Measurements from ENCODE around the gene LMTK3. TPM values are rescaled to one million over a fixed set of nuclear protein-coding genes. Genes with fewer than 3 reads are reported as not detected.

Gene LMTK3
- total and polyA plus RNA-seq, 2 experiments from 2014 or later, result 1.6 to 11.8 TPM

DNA sequence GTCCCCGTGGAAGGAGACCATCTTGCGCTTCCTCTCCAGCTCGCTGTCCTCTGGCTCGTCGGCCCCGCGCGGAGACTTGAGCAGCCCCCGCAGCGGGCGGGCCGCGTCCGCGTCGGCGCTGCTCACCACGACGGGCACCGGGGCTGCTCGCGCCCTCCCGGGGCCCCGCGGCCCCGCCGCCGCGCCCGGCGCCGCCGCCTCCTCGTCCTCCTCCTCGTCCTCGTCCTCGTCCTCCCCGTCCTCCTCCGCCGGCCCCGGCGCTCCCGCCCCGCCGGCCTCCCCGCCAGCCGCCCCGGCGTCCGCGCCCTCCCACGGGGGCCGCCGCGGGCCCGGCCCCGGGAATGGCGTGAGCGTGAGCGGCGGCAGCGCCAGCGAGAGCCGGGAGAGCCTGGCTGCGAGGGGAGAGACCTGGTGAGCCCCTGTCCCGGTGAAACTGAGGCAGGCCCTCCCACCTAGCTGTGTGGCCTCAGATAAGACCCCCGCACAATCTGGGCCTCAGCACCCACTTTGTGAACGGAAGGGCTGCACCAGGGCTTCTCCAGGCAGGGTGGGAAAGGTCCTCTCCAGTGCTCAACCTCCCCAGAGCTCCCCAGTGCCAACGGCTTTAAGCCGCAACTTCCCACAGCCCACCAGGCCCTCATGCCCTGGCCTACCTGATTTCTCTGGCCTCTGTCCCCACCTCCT, 17.8 kb downstream of the LMTK3 start:
- Histone ChIP-seq H3K79me2 (replicated peaks; ENCODE audit: insufficient read depth) (no peaks in the 10 kb centered on the region), H3F3A (replicated peaks; ENCODE audit: low read depth) (peaks cover 31% of the 10 kb centered on the region), H3K27ac (ENCODE audit: low read depth) (no peak overlapping the region), H3K36me3 (ENCODE audit: insufficient read depth) (no peaks in the 10 kb centered on the region), H3K4me2 (peak overlapping the region; percentile 82), H2AFZ (no peak overlapping the region), H3K27me3 (ENCODE audit: insufficient read depth) (0 out of 2 replicates have a peak, but pooled peaks cover 2% of the 10 kb centered on the region), H3K9me2 (ENCODE audit: insufficient read depth) (no peaks in the 10 kb centered on the region), H4K20me1 (replicated peaks; ENCODE audit: insufficient read depth) (peaks cover 5% of the 10 kb centered on the region; the same call in 1 of the 2 replicates), H3K4me1 (ENCODE audit: insufficient read depth) (peaks cover 23% of the 10 kb centered on the region), H3K4me3 (peak overlapping the region; percentile 62)
- ATAC-seq, result no peak
- no peak for TF ChIP-seq ZNF462 (CRISPR knock-in tag; IDR thresholded peaks at IDR 0.05)
- peak; percentile 38; the same call in 1 of the 2 replicates for TF ChIP-seq POLR2AphosphoS5 (IDR thresholded peaks at IDR 0.05; ENCODE audit: low read depth)
- no peak for TF ChIP-seq EZH2phosphoT487 (IDR thresholded peaks at IDR 0.05; ENCODE audit: unreplicated experiment)
- Mint-ChIP-seq H3K4me1 (peaks cover 21% of the 10 kb centered on the region), H3K27ac (no peak overlapping the region), H3K9me3 (no peaks in the 10 kb centered on the region; the same call in 2 of the 3 replicates), H3K36me3 (ENCODE audit: low read depth) (no peaks in the 10 kb centered on the region; the same call in 2 of the 3 replicates), H3K4me3 (peak overlapping the region; percentile 76), H3K27me3 (ENCODE audit: insufficient read depth, low read depth, poor library complexity) (peaks cover 20% of the 10 kb centered on the region)
- peak; percentile 15 for DNase-seq (ENCODE audit: low spot score)

Measured in GM23338 (cell line).